OCI-LY7 (cell line): Measurements from ENCODE around the gene MYH11. TPM values are rescaled to one million over a fixed set of nuclear protein-coding genes. Genes with fewer than 3 reads are reported as not detected.

Experiments used
- BruUV-seq: library from RNA; stranded (reverse); fragments of 400-500 nt; replicated peaks from 2 replicates; lab custom pipeline; 2021; lab: Mats Ljungman, UMichigan
- CTCF ChIA-PET: fragments of 300-600 bp; sonication (Branson Sonifier 250); formaldehyde crosslinking; loops from one replicate; lab custom pipeline; 2022; ENCODE audit warnings: antibody characterized with exemption; ENCODE audit not compliant: unreplicated experiment; lab: Charles Lee
- POLR2A ChIA-PET: fragments of 300-600 bp; sonication (Branson Sonifier 250); formaldehyde crosslinking; loops from one replicate; lab custom pipeline; 2022; ENCODE audit warnings: antibody characterized with exemption; lab: Charles Lee
- DNase-seq: peaks from one replicate; pipeline ENCODE4 v3.0.0-alpha.2; 2015; ENCODE audit warnings: low spot score
- H2AFZ ChIP-seq: fragments of 200-600 bp; sonication (generic), shearing (Covaris generic); 2 replicates; pipeline ENCODE4 v1.6.1; 2014; ENCODE audit warnings: mild to moderate bottlenecking, antibody characterized with exemption, low read length, moderate library complexity
- H3K27ac ChIP-seq: fragments of 200-600 bp; sonication (generic); 2 replicates; pipeline ENCODE4 v1.5.1; 2014; ENCODE audit warnings: mixed run types, low read depth, mild to moderate bottlenecking, moderate library complexity, low read length, inconsistent platforms; ENCODE audit not compliant: poor library complexity, severe bottlenecking
- H3K36me3 ChIP-seq: fragments of 200-600 bp; sonication (generic); 2 replicates; pipeline ENCODE4 v1.6.1; 2014; ENCODE audit warnings: mild to moderate bottlenecking, antibody characterized with exemption, low read length, moderate library complexity, mixed read lengths; ENCODE audit not compliant: insufficient read depth
- H3K4me1 ChIP-seq: fragments of 200-600 bp; sonication (generic); 2 replicates; pipeline ENCODE4 v1.5.1; 2014; ENCODE audit warnings: mild to moderate bottlenecking, low read length; ENCODE audit not compliant: insufficient read depth, poor library complexity, severe bottlenecking
- H3K4me2 ChIP-seq: fragments of 200-600 bp; sonication (generic); 2 replicates; pipeline ENCODE4 v1.6.1; 2014; ENCODE audit warnings: mild to moderate bottlenecking, low read length
- H3K4me3 ChIP-seq: fragments of 200-600 bp; sonication (generic); 2 replicates; pipeline ENCODE4 v1.5.1; 2014; ENCODE audit warnings: mild to moderate bottlenecking, low read depth, low read length; ENCODE audit not compliant: poor library complexity, severe bottlenecking
- H3K79me2 ChIP-seq: fragments of 200-600 bp; sonication (generic); 2 replicates; pipeline ENCODE4 v1.6.1; 2016; ENCODE audit warnings: low read depth, mild to moderate bottlenecking, low read length, moderate library complexity, mixed read lengths; ENCODE audit not compliant: insufficient read depth
- H3K9me2 ChIP-seq: fragments of 200-600 bp; sonication (generic); 2 replicates; pipeline ENCODE4 v1.6.1; 2016; ENCODE audit warnings: mild to moderate bottlenecking, low read length, mixed read lengths; ENCODE audit not compliant: insufficient read depth
- H3K9me3 ChIP-seq: fragments of 200-600 bp; sonication (generic); 2 replicates; pipeline ENCODE4 v1.6.1; 2014; ENCODE audit warnings: mild to moderate bottlenecking, mixed run types, low read length, mixed read lengths
- H4K20me1 ChIP-seq: fragments of 200-600 bp; sonication (generic); 2 replicates; pipeline ENCODE4 v1.6.1; 2014; ENCODE audit warnings: mild to moderate bottlenecking, antibody characterized with exemption, low read length, moderate library complexity, mixed read lengths; ENCODE audit not compliant: insufficient read depth
- EZH2phosphoT487 ChIP-seq: fragments of 200-600 bp; sonication (generic); IDR thresholded peaks from 2 replicates; pipeline ENCODE4 v1.6.1; 2018; ENCODE audit warnings: low read depth, borderline replicate concordance, mild to moderate bottlenecking, mixed run types, antibody characterized with exemption, low read length, moderate library complexity, mixed read lengths
- intact Hi-C: fragments of 100-400 bp; cut with micrococcal nuclease; formaldehyde crosslinking; loops from one replicate; pipeline ENCODE4 v1.10.0; 2022; ENCODE audit not compliant: unreplicated experiment
- small RNA-seq: library from RNA; depleted of rRNA; stranded (forward); fragments of <200 nt; gene quantifications from one replicate; pipeline ENCODE3, GENCODE V24; 2014
- total RNA-seq, 2 experiments: library from RNA; depleted of rRNA in 1 of 2; stranded (reverse); fragments of >200 nt in 1 of 2; shearing (Covaris generic) in 1 of 2; gene quantifications; 2 replicates each; pipeline ENCODE4 v1.2.3, GENCODE V29; 2014 to 2022
- TF ChIP-seq, protein P1 (sequence below): fragments of 200-600 bp; sonication (generic); conservative IDR thresholded peaks from 2 replicates; pipeline ENCODE4 v1.5.1; 2014; ENCODE audit warnings: mild to moderate bottlenecking, antibody characterized with exemption, low read length, moderate library complexity, mixed read lengths

The MYH11 gene
- total RNA-seq, 2 experiments from 2014 or later = 5.7 to 33.8 TPM

DNA sequence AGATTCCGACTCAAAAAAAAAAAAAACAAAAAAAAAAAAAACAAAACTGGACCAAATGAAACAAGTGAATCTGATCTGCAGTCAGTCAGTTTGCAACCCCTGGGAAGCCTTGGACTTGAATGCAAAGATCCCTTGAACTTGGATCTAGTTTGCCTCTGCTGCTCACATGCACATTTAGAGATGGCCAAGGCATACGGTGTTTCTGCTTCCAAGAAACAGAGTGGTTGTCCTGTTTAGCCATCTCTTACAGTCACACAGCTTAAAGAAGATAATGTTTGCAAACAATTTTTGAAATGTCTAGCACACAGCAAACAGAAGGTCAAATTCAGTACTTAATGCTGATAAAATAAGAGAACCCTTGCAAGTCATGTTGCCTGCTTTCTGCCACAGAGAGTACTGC lies 202.2 kb downstream of the MYH11 start:
- H3K4me3 ChIP-seq = no peak overlapping the region
- DNase-seq = no peak
- ChIA-PET POLR2A (no interaction called here), CTCF (no interaction called here)
- H2AFZ ChIP-seq = no peak overlapping the region
- intact Hi-C loops = no loop called here
- no peaks in the 10 kb centered on the region for H3K9me2 ChIP-seq
- peaks cover 90% of the 10 kb centered on the region for H3K79me2 ChIP-seq
- H3K4me1 ChIP-seq = peaks cover 42% of the 10 kb centered on the region
- no peaks in the 10 kb centered on the region for H3K9me3 ChIP-seq
- no peak for TF ChIP-seq EZH2phosphoT487
- TF ChIP-seq, protein P1, sequence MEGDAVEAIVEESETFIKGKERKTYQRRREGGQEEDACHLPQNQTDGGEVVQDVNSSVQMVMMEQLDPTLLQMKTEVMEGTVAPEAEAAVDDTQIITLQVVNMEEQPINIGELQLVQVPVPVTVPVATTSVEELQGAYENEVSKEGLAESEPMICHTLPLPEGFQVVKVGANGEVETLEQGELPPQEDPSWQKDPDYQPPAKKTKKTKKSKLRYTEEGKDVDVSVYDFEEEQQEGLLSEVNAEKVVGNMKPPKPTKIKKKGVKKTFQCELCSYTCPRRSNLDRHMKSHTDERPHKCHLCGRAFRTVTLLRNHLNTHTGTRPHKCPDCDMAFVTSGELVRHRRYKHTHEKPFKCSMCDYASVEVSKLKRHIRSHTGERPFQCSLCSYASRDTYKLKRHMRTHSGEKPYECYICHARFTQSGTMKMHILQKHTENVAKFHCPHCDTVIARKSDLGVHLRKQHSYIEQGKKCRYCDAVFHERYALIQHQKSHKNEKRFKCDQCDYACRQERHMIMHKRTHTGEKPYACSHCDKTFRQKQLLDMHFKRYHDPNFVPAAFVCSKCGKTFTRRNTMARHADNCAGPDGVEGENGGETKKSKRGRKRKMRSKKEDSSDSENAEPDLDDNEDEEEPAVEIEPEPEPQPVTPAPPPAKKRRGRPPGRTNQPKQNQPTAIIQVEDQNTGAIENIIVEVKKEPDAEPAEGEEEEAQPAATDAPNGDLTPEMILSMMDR = no peak
- H3K27ac ChIP-seq = no peak overlapping the region
- BruUV-seq = no TSS peak
- peaks cover 55% of the 10 kb centered on the region for H3K36me3 ChIP-seq
- no peak overlapping the region for H3K4me2 ChIP-seq
- H4K20me1 ChIP-seq = 0 out of 2 replicates have a peak, but pooled peaks cover 5% of the 10 kb centered on the region

DNA sequence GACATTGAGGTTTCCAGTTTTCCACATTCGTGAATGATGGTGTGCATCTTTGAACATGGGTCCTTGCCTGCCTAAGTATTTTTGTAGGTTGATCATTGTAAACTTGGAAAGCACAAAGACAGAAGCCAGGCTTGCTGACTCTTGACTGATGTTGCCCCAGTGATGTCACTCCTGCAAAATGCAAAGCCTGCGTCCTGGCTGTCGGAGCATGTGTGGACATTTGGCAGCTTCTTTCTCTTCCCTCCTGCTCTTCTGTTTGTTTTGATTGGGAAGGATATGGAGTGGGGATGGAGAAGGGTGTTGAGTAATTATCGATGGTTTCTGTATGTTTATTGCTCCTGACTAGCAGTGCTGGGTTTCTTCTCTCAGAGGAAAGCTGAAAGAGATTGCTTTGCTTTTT lies 203.6 kb downstream of the MYH11 start:
- no peak overlapping the region for H3K27ac ChIP-seq
- intact Hi-C loops = no loop called here
- H4K20me1 ChIP-seq = 0 out of 2 replicates have a peak, but pooled peaks cover 5% of the 10 kb centered on the region
- no TSS peak for BruUV-seq
- TF ChIP-seq, protein P1 = no peak
- TF ChIP-seq EZH2phosphoT487 = no peak
- ChIA-PET CTCF (no interaction called here), POLR2A (interaction anchor here (0.5 to 0.6 kb wide), 4 partner anchors 14 to 356 kb away, joined by 4 to 14 read pairs (median 4); no protein-coding TSS in a partner anchor)
- peak overlapping the region; percentile 93 for H3K4me3 ChIP-seq
- peaks cover 51% of the 10 kb centered on the region for H3K36me3 ChIP-seq
- peaks cover 77% of the 10 kb centered on the region for H3K79me2 ChIP-seq
- H3K4me1 ChIP-seq = peaks cover 33% of the 10 kb centered on the region
- H3K4me2 ChIP-seq = peak overlapping the region; percentile 69
- no peak for DNase-seq
- H2AFZ ChIP-seq = no peak overlapping the region
- H3K9me2 ChIP-seq = no peaks in the 10 kb centered on the region
- no peaks in the 10 kb centered on the region for H3K9me3 ChIP-seq

Small RNAs within 50 kb of the gene (small RNA-seq; reads per million reads assigned to genes)
- not detected for gene RNU6-213P

Other genes starting within 250 kb of the MYH11 start
- gene MARF1, start 213.9 kb downstream of the MYH11 start, total RNA-seq (2014; rRNA removed; shearing (Covaris generic)) = 18.6 and 20.6 TPM in 2 replicates
- gene MARF1, start 213.9 kb downstream of the MYH11 start, total RNA-seq (2022) = 71.1 and 99.2 TPM in 2 replicates
- 76.8 and 88.9 TPM in 2 replicates for gene NDE1, start 206.8 kb downstream of the MYH11 start, total RNA-seq (2014; rRNA removed; shearing (Covaris generic))
- gene NDE1, start 206.8 kb downstream of the MYH11 start, total RNA-seq (2022) = 141 and 175 TPM in 2 replicates
- 33.7 and 36.6 TPM in 2 replicates for gene CEP20, start 31.6 kb upstream of the MYH11 start, total RNA-seq (2014; rRNA removed; shearing (Covaris generic))
- 62.8 and 75.6 TPM in 2 replicates for gene CEP20, start 31.6 kb upstream of the MYH11 start, total RNA-seq (2022)
- gene ABCC1, start 92.6 kb upstream of the MYH11 start, total RNA-seq (2014; rRNA removed; shearing (Covaris generic)) = 39.9 and 43.3 TPM in 2 replicates
- 71.8 and 72.8 TPM in 2 replicates for gene ABCC1, start 92.6 kb upstream of the MYH11 start, total RNA-seq (2022)